H9 (cell line): ENCODE measurements around the gene MXI1. TPM values are rescaled to one million over a fixed set of nuclear protein-coding genes. Genes with fewer than 3 reads are reported as not detected.

Experiments used
- DNase-seq: peaks from one replicate; pipeline ENCODE4 v3.0.0-alpha.2; 2017
- H2AFZ ChIP-seq: one replicate; pipeline ENCODE4 v1.6.1; 2013; ENCODE audit warnings: mild to moderate bottlenecking, low read length, control low read depth, moderate library complexity
- H2AK5ac ChIP-seq: 2 replicates; pipeline ENCODE4 v1.6.1; 2013; ENCODE audit warnings: low read length, control low read depth, mixed read lengths; ENCODE audit not compliant: insufficient read length
- H2BK120ac ChIP-seq: one replicate; pipeline ENCODE4 v1.6.1; 2013; ENCODE audit warnings: low read depth, mild to moderate bottlenecking, low read length, control low read depth, inconsistent platforms; ENCODE audit not compliant: poor library complexity, severe bottlenecking
- H2BK12ac ChIP-seq: 2 replicates; pipeline ENCODE4 v1.6.1; 2013; ENCODE audit warnings: low read length, control low read depth, mixed read lengths, low read depth; ENCODE audit not compliant: insufficient read length
- H2BK15ac ChIP-seq: 2 replicates; pipeline ENCODE4 v1.6.1; 2013; ENCODE audit warnings: low read depth, low read length, control low read depth
- H2BK20ac ChIP-seq: one replicate; pipeline ENCODE4 v1.6.1; 2013; ENCODE audit warnings: low read depth, mild to moderate bottlenecking, low read length, control low read depth, inconsistent platforms; ENCODE audit not compliant: poor library complexity, severe bottlenecking
- H2BK5ac ChIP-seq: 2 replicates; pipeline ENCODE4 v1.6.1; 2013; ENCODE audit warnings: low read length, control low read depth, mixed read lengths; ENCODE audit not compliant: insufficient read length
- H3K14ac ChIP-seq: 2 replicates; pipeline ENCODE4 v1.6.1; 2013; ENCODE audit warnings: low read length, control low read depth; ENCODE audit not compliant: insufficient read depth
- H3K18ac ChIP-seq: 2 replicates; pipeline ENCODE4 v1.6.1; 2013; ENCODE audit warnings: low read depth, mild to moderate bottlenecking, mixed read lengths, low read length, control low read depth; ENCODE audit not compliant: insufficient read length
- H3K23ac ChIP-seq: 2 replicates; pipeline ENCODE4 v1.6.1; 2013; ENCODE audit warnings: low read length, control low read depth, mixed read lengths, low read depth; ENCODE audit not compliant: insufficient read length
- H3K23me2 ChIP-seq: 2 replicates; pipeline ENCODE4 v1.6.1; 2013; ENCODE audit warnings: low read depth, mild to moderate bottlenecking, mixed read lengths, low read length, control low read depth; ENCODE audit not compliant: insufficient read length, poor library complexity, severe bottlenecking
- H3K27ac ChIP-seq: 2 replicates; pipeline ENCODE4 v1.5.1; 2013; ENCODE audit warnings: low read length, control low read depth, mixed read lengths, low read depth; ENCODE audit not compliant: insufficient read length
- H3K27me3 ChIP-seq: 2 replicates; pipeline ENCODE4 v1.6.1; 2013; ENCODE audit warnings: low read length, control low read depth, inconsistent platforms; ENCODE audit not compliant: insufficient read depth
- H3K4ac ChIP-seq: 2 replicates; pipeline ENCODE4 v1.6.1; 2013; ENCODE audit warnings: low read depth, mild to moderate bottlenecking, control low read depth, inconsistent platforms, low read length, moderate library complexity
- H3K4me1 ChIP-seq: 2 replicates; pipeline ENCODE4 v1.6.1; 2013; ENCODE audit warnings: low read length, control low read depth, inconsistent platforms; ENCODE audit not compliant: insufficient read depth
- H3K4me2 ChIP-seq: 2 replicates; pipeline ENCODE4 v1.6.1; 2013; ENCODE audit warnings: low read length, control low read depth, mixed read lengths; ENCODE audit not compliant: insufficient read length, insufficient read depth
- H3K56ac ChIP-seq: 2 replicates; pipeline ENCODE4 v1.6.1; 2013; ENCODE audit warnings: low read depth, mild to moderate bottlenecking, mixed read lengths, low read length, control low read depth; ENCODE audit not compliant: insufficient read length
- H3K79me1 ChIP-seq: 2 replicates; pipeline ENCODE4 v1.6.1; 2013; ENCODE audit warnings: low read depth, mild to moderate bottlenecking, moderate library complexity, low read length, control low read depth, inconsistent platforms; ENCODE audit not compliant: insufficient read depth, poor library complexity, severe bottlenecking
- H3K79me2 ChIP-seq: 2 replicates; pipeline ENCODE4 v1.6.1; 2013; ENCODE audit warnings: low read length, control low read depth, inconsistent platforms; ENCODE audit not compliant: insufficient read depth
- H3K9ac ChIP-seq: 2 replicates; pipeline ENCODE4 v1.6.1; 2013; ENCODE audit warnings: low read length, control low read depth, mixed read lengths; ENCODE audit not compliant: insufficient read length; ENCODE audit errors: extremely low read depth
- H3K9me3 ChIP-seq: one replicate; pipeline ENCODE4 v1.6.1; 2013; ENCODE audit warnings: low read depth, low read length, inconsistent platforms; ENCODE audit not compliant: control insufficient read depth
- H3T11ph ChIP-seq: one replicate; pipeline ENCODE4 v1.6.1; 2013; ENCODE audit warnings: mild to moderate bottlenecking, low read length, control low read depth, inconsistent platforms
- H4K20me1 ChIP-seq: one replicate; pipeline ENCODE4 v1.6.1; 2013; ENCODE audit not compliant: control insufficient read depth, insufficient read length, insufficient read depth
- H4K5ac ChIP-seq: 2 replicates; pipeline ENCODE4 v1.6.1; 2013; ENCODE audit warnings: low read depth, mild to moderate bottlenecking, mixed read lengths, low read length, control low read depth; ENCODE audit not compliant: insufficient read length
- H4K8ac ChIP-seq: replicated peaks from 2 replicates; pipeline ENCODE4 v1.6.1; 2013; ENCODE audit warnings: low read length, control low read depth, mixed read lengths, low read depth; ENCODE audit not compliant: insufficient read length
- H4K91ac ChIP-seq: 2 replicates; pipeline ENCODE4 v1.6.1; 2013; ENCODE audit warnings: low read depth, mild to moderate bottlenecking, moderate library complexity, mixed read lengths, low read length, control low read depth; ENCODE audit not compliant: insufficient read length
- H3K27ac Mint-ChIP-seq, 3 experiments: 2 replicates in 2 of 3; 3 replicates in 1 of 3; pipeline ENCODE4 v1.8.0; 2020 to 2021; ENCODE audit warnings: mixed read lengths in 3 of 3, mild to moderate bottlenecking in 1 of 3, moderate library complexity in 1 of 3
- H3K27me3 Mint-ChIP-seq: 2 replicates; pipeline ENCODE4 v1.8.0; 2021; ENCODE audit warnings: low read depth, mild to moderate bottlenecking, moderate library complexity, mixed read lengths
- H3K36me3 Mint-ChIP-seq, 3 experiments: 2 replicates in 2 of 3; 3 replicates in 1 of 3; pipeline ENCODE4 v1.8.0; 2020 to 2021; ENCODE audit warnings: low read depth in 3 of 3, mixed read lengths in 3 of 3; ENCODE audit not compliant: insufficient read depth in 1 of 3
- H3K4me1 Mint-ChIP-seq, 2 experiments: 2 replicates each; pipeline ENCODE4 v1.8.0; 2020; ENCODE audit warnings: mixed read lengths in 2 of 2
- H3K4me3 Mint-ChIP-seq, 2 experiments: 2 replicates in 1 of 2; 3 replicates in 1 of 2; pipeline ENCODE4 v1.8.0; 2020 to 2021; ENCODE audit warnings: mild to moderate bottlenecking in 2 of 2, mixed read lengths in 2 of 2, moderate library complexity in 1 of 2
- H3K9me3 Mint-ChIP-seq, 2 experiments: 2 replicates in 1 of 2; 3 replicates in 1 of 2; pipeline ENCODE4 v1.8.0; 2020; ENCODE audit warnings: mild to moderate bottlenecking in 2 of 2, mixed read lengths in 2 of 2, moderate library complexity in 1 of 2
- CTCF ChIP-seq: fragments of 200-600 bp; sonication (generic); conservative IDR thresholded peaks from 3 replicates; pipeline ENCODE4 v1.8.0; 2021; ENCODE audit warnings: antibody characterized with exemption, mild to moderate bottlenecking
- WGBS: extraction: QIAGEN DNeasy Blood & Tissue Kit; methylation state at CpG from one replicate; pipeline ENCODE4 v1.1.7; 2013; ENCODE audit warnings: missing lambda C conversion rate, low lambda C conversion rate, mixed read lengths; ENCODE audit not compliant: insufficient read length; ENCODE audit errors: extremely low coverage; 5-methylcytosine and 5-hydroxymethylcytosine counted together
- total RNA-seq: library from RNA; stranded (reverse); gene quantifications from 2 replicates; pipeline ENCODE4 v1.2.1, GENCODE V29; 2021

Gene MXI1
- total RNA-seq, 1 experiment from 2014 or later = 5.6 TPM

- H3K23ac ChIP-seq = no peak overlapping the region
- H4K5ac ChIP-seq = no peak overlapping the region
- no peak overlapping the region for H2BK120ac ChIP-seq
- no peaks in the 10 kb centered on the region for H4K20me1 ChIP-seq
- no peaks in the 10 kb centered on the region for H3K4me1 ChIP-seq
- no peak overlapping the region for H3K14ac ChIP-seq
- DNase-seq = no peak
- no peak overlapping the region for H2BK15ac ChIP-seq
- no peak overlapping the region for H3K4me2 ChIP-seq
- no peaks in the 10 kb centered on the region for H3K79me1 ChIP-seq
- no peak for TF ChIP-seq CTCF
- H3K4ac ChIP-seq = no peak overlapping the region
- Mint-ChIP-seq H3K27me3 (peaks cover 74% of the 10 kb centered on the region), H3K36me3 (no peaks in the 10 kb centered on the region), H3K27ac (no peak overlapping the region), H3K4me3 (no peak overlapping the region), H3K4me1 (peaks cover 5% of the 10 kb centered on the region in 2 experiments; a peak in 3 of 4 replicates), H3K9me3 (no peaks in the 10 kb centered on the region)
- H3K18ac ChIP-seq = no peak overlapping the region
- no peak overlapping the region for H3T11ph ChIP-seq
- no peaks in the 10 kb centered on the region for H3K23me2 ChIP-seq
- H3K27me3 ChIP-seq = no peaks in the 10 kb centered on the region
- no peak overlapping the region for H2BK20ac ChIP-seq
- no peak overlapping the region for H4K8ac ChIP-seq
- H3K56ac ChIP-seq = no peak overlapping the region
- H3K9ac ChIP-seq = no peak overlapping the region
- no peaks in the 10 kb centered on the region for H3K79me2 ChIP-seq
- H2BK5ac ChIP-seq = no peak overlapping the region
- H2BK12ac ChIP-seq = no peak overlapping the region
- H4K91ac ChIP-seq = no peak overlapping the region
- H2AK5ac ChIP-seq = no peak overlapping the region
- H3K27ac ChIP-seq = no peak overlapping the region
- H2AFZ ChIP-seq = no peak overlapping the region
- no CpG with 5 or more reads among the region's 3 CpGs for WGBS
- no peaks in the 10 kb centered on the region for H3K9me3 ChIP-seq
These were observed 17.2 kb upstream of the MXI1 start for GRCh38 chr10:110190170-110190569.
